Omental fat pad (tissue), 4 donors: ENCODE data around the gene PLD1. TPM values are rescaled to one million over a fixed set of nuclear protein-coding genes. Genes with fewer than 3 reads are reported as not detected.

Experiments used
- ATAC-seq: fragments of 150-250 bp; one replicate; pipeline ENCODE4 v1.9.1; 2016; ENCODE audit warnings: mild to moderate bottlenecking, moderate library complexity; ENCODE audit not compliant: low FRiP score
- DNase-seq: peaks from one replicate; pipeline ENCODE4 v3.0.0-alpha.2; 2019; ENCODE audit warnings: low spot score
- total RNA-seq, 4 donors: library from RNA; depleted of rRNA; stranded (reverse); fragments of >200 nt; gene quantifications; one replicate each; pipeline ENCODE4 v1.1.0, GENCODE V29; 2016
- TF ChIP-seq, protein P1 (sequence below), 3 donors: fragments of 450-650 bp; IDR thresholded peaks; one replicate each; pipeline ENCODE4 v1.5.1; 2016 to 2017; ENCODE audit warnings: antibody characterized with exemption in 3 of 3, mild to moderate bottlenecking in 3 of 3, moderate library complexity in 2 of 3

PLD1 gene
- total RNA-seq, 4 donors from 2014 or later: 9.7 to 73.3 (median 33.2) TPM

DNA sequence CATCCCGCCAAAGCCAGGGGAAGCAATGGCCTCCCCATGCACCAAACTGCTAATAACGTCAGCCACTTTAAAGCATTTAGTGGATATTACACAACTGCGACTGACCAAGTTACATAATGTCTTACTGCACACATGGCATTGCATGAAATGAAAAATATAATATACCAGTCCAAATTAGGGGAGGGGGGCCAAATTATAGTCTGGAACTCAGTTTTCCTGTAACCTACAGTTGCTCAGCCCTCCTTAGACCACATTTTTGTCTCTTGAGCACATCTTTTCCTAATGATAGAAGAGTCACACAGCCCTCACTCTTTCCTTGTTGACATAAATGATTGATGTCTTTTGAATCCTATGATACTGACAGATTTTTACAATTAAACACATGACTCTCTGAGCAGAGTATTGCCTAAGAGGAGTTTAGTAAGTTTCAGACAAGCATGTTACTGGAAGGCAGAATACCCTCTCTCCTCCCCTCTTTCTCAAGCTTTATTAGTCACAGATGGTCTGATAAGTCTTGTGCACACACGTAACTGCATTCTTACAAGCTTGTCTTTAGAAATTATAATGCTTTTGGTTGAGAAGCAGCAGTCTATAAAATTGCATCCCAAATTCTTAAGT lies 1.1 kb upstream of the PLD1 start:
- DNase-seq (no peak), ATAC-seq (peak; percentile 65)
- TF ChIP-seq, protein P1, sequence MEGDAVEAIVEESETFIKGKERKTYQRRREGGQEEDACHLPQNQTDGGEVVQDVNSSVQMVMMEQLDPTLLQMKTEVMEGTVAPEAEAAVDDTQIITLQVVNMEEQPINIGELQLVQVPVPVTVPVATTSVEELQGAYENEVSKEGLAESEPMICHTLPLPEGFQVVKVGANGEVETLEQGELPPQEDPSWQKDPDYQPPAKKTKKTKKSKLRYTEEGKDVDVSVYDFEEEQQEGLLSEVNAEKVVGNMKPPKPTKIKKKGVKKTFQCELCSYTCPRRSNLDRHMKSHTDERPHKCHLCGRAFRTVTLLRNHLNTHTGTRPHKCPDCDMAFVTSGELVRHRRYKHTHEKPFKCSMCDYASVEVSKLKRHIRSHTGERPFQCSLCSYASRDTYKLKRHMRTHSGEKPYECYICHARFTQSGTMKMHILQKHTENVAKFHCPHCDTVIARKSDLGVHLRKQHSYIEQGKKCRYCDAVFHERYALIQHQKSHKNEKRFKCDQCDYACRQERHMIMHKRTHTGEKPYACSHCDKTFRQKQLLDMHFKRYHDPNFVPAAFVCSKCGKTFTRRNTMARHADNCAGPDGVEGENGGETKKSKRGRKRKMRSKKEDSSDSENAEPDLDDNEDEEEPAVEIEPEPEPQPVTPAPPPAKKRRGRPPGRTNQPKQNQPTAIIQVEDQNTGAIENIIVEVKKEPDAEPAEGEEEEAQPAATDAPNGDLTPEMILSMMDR (IDR thresholded peaks at IDR 0.05): no peak

DNA sequence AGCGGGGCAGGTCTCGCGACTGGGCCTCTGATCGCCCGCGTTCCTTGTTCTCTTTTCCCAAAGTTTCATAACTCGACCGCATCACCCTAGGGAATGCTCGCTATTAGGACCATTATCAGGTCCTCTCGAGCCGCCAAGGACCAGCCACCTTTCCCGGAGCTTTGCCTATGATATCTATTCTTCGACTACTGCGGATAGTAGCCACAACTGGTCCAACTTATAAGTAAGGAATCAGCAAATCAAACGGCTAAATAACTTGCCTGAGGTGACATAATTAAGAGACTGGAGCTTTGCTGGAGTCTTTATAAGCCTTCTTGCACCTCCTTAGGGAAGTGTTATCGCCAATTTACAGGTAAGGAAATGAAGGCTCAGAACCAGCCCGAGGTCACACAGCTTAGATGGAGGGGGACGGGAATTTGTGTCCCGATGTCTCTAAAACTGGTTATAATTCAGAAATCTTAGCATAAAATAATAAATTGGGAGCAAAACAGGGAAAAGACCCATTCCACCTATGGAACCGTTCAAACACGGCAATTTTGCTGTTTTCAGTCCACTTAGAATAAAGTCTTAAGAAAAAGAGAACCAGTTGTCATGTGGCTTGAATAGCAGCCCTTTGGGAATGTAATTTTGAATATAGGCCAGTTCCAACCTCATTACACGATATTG lies 479 bp upstream of the PLD1 start:
- no peak for ATAC-seq
- DNase-seq: no peak
- TF ChIP-seq, protein P1 (IDR thresholded peaks at IDR 0.05): no peak

DNA sequence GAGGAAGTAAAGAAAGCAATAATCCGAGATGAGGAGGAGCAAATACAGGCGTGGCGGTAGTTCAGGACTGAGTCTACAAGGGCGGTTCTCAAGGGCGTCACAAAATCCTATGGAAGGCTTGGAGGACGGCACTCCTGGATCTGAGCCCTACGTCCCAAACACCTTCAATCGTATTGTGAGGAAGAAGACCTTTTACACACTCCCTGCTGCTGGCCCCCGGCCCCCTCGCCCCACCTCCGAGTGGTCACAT lies 747 bp downstream of the PLD1 start:
- TF ChIP-seq, protein P1 (IDR thresholded peaks at IDR 0.05): no peak
- no peak for DNase-seq
- peak; percentile 16 for ATAC-seq

DNA sequence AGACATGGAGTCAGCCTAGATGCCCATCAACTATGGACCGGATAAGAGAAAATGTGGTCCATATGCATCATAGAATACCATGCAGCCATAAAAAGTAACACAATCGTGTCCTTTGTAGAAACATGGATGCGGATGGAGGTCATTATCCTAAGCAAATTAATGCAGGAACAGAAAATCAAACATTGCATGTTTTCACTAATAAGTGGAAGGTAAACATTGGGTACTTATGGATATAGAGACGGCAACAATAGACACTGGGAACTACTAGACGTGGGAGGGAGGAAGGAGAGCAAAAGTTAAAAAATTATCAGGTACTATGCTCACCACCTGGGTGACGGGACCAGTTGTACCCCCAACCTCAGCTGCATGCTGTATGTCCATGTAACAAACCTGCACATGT lies 2.5 kb downstream of the PLD1 start:
- TF ChIP-seq, protein P1 (IDR thresholded peaks at IDR 0.05): no peak
- DNase-seq (no peak), ATAC-seq (no peak)

DNA sequence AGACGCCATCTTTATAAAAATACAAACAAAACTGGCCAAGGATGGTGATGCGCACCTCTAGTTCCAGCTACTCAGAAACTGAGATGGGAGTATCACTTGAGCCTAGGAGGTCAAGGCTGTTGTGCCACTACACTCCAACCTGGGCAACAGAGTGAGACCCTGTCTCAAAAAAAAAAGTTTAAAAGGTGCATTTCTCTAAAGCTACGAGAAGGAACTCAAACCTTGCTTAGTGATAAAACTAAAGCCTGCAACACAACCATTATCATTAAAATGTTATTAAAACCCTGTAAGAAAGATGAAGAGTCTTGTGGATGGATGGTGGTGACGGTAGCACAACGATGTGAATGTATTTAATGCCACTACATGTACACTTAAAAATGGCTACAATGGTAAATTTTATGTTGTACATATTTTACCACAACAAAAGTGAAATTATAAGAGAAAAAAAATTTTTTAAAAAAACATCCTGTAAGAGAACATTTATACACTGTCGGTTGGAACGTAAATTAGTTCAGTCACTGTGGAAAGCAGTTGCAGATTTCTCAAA lies 3.1 kb downstream of the PLD1 start:
- TF ChIP-seq, protein P1 (IDR thresholded peaks at IDR 0.05): no peak
- no peak for DNase-seq
- no peak for ATAC-seq

DNA sequence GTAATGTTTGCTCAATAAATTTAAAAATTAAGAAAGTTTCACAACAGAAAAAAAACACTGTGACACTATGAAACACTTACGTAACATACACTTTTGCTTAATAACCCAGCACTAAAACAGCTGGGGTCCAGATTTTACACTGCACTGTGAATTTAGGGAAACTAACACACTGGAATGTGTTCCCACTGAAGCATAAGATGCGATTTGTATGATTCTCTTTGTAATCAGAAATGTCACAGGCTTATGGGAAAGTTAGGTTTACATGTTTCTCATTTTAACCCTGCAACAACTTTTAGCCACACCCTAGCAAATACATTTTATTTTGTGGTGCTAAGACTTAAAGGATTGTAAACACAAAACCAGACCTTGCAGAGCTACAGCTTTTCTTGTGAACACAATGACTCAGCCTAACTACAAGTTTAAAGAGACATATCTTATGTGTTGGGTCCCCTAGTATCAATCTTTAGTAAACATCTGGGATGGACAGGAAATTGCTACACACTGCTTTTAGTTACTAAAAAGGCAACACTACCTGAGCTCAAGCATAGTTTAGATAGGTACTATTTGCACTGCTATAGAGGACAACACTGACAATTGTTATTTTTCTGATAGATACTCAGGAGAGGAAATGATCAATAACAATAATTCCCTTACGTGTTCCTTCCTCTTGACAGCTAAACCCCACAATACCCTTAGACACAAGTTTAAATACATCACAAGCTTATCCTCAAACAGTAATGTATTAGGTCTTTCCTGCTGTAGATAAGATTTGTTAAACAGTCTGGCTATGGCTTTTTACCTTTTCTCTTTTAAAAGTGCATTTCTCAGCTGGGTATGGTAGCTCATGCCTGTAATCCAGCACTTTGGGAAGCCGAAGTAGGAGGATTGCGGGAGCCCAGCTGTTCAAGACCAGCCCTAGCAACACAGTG lies 3.8 kb downstream of the PLD1 start:
- ATAC-seq (no peak), DNase-seq (no peak)
- TF ChIP-seq, protein P1 (IDR thresholded peaks at IDR 0.05): no peak
